ENCODE data around the gene LIN7A. TPM values are rescaled to one million over a fixed set of nuclear protein-coding genes. Genes with fewer than 3 reads are reported as not detected.

LIN7A gene
- total RNA-seq (10 to 100 TPM in 1 of 2 donors, 1 to 10 TPM in 1; 7.0 to 21.7 TPM), polyA plus RNA-seq (1 to 10 TPM; 4.0 to 6.1 TPM)
- long read RNA-seq, donor 1, full-length matches to known transcripts: 10 of 10 reads
- long read RNA-seq, donor 1, partial matches to known transcripts: 0 of 10 reads
- long read RNA-seq, donor 1, other reads (novel, unspliced or antisense): 0 of 10 reads
- long read RNA-seq, donor 2, full-length matches to known transcripts: 5 of 5 reads
- long read RNA-seq, donor 2, partial matches to known transcripts: 0 of 5 reads
- long read RNA-seq, donor 2, other reads (novel, unspliced or antisense): 0 of 5 reads
- long read RNA-seq, donor 3, full-length matches to known transcripts: 7 of 7 reads
- long read RNA-seq, donor 3, partial matches to known transcripts: 0 of 7 reads
- long read RNA-seq, donor 3, other reads (novel, unspliced or antisense): 0 of 7 reads
- long read RNA-seq, donor 4, full-length matches to known transcripts: 2 of 2 reads
- long read RNA-seq, donor 4, partial matches to known transcripts: 0 of 2 reads
- long read RNA-seq, donor 4, other reads (novel, unspliced or antisense): 0 of 2 reads
- long read RNA-seq, donor 5, full-length matches to known transcripts: 5 of 5 reads
- long read RNA-seq, donor 5, partial matches to known transcripts: 0 of 5 reads
- long read RNA-seq, donor 5, other reads (novel, unspliced or antisense): 0 of 5 reads

- no peak for TF ChIP-seq CTCF (IDR thresholded peaks at IDR 0.05; ENCODE audit: control extremely low read depth, extremely low read depth)
- Histone ChIP-seq H3K9ac (ENCODE audit: insufficient read depth in 1 of 2, low read length in 2 of 2) (peak within 1 kb of the TSS; percentile 50), H3K27ac (ENCODE audit: low read depth in 1 of 2, low read length in 1 of 2) (peak within 1 kb of the TSS; percentile 88 to 93), H3K4me1 (ENCODE audit: control insufficient read depth in 5 of 5, insufficient read depth in 5 of 5, low read length in 5 of 5) (peaks cover 0 to 16% (median 0%) of the 10 kb centered on the region in 5 donors), H3K36me3 (ENCODE audit: control insufficient read depth in 4 of 4, insufficient read depth in 4 of 4, low read length in 4 of 4) (no peaks in the 10 kb centered on the region), H3K4me3 (peak within 1 kb of the TSS; percentile 64), H3K27me3 (ENCODE audit: control insufficient read depth in 3 of 3, insufficient read depth in 3 of 3, low read length in 2 of 3) (peaks cover 0 to 27% (median 10%) of the 10 kb centered on the region in 3 donors), H3K9me3 (ENCODE audit: control insufficient read depth in 4 of 4, insufficient read depth in 3 of 4, low read length in 3 of 4) (no peaks in the 10 kb centered on the region)
- peak; percentile 58 to 75 (median 68) for DNase-seq
- 1 to 2% methylated on average over 44 to 47 of the region's 47 CpGs for WGBS, 2 donors
- ATAC-seq (ENCODE audit: insufficient read depth, low FRiP score): peak; percentile 51
These were observed at the start of gene LIN7A for GRCh38 chr12:80937391-80938238. Gene LIN7A, minus strand, starts transcription at chr12:80937934. Its CDS starts 212 bp downstream, at chr12:80937722.

GRCh38 chr12:80986224-80986623, 48.5 kb upstream of the LIN7A start:
- 57 to 84% methylated on average over 1 of the region's 1 CpG for WGBS, 2 donors
- Histone ChIP-seq H3K27ac (ENCODE audit: low read depth in 1 of 2, low read length in 1 of 2) (no peak overlapping the region), H3K9ac (ENCODE audit: insufficient read depth in 1 of 2, low read length in 2 of 2) (no peak overlapping the region), H3K9me3 (ENCODE audit: control insufficient read depth in 4 of 4, insufficient read depth in 3 of 4, low read length in 3 of 4) (no peaks in the 10 kb centered on the region), H3K4me3 (no peak overlapping the region), H3K27me3 (ENCODE audit: control insufficient read depth in 3 of 3, insufficient read depth in 3 of 3, low read length in 2 of 3) (no peaks in the 10 kb centered on the region), H3K36me3 (ENCODE audit: control insufficient read depth in 4 of 4, insufficient read depth in 4 of 4, low read length in 4 of 4) (no peaks in the 10 kb centered on the region), H3K4me1 (ENCODE audit: control insufficient read depth in 5 of 5, insufficient read depth in 5 of 5, low read length in 5 of 5) (no peaks in the 10 kb centered on the region)
- no peak for DNase-seq
- no peak for ATAC-seq (ENCODE audit: insufficient read depth, low FRiP score)
- no peak for TF ChIP-seq CTCF (IDR thresholded peaks at IDR 0.05; ENCODE audit: control extremely low read depth, extremely low read depth)

GRCh38 chr12:80979816-80980215, 42.1 kb upstream of the LIN7A start:
- WGBS, 2 donors: 44 to 64% methylated on average over 6 of the region's 6 CpGs

More at GRCh38 chr12:80979816-80980215, 42.1 kb upstream of the LIN7A start:
- ATAC-seq (ENCODE audit: insufficient read depth, low FRiP score) (no peak), DNase-seq (peak in 1 of 3 donors; percentile 6)
- Histone ChIP-seq H3K4me3 (no peak overlapping the region), H3K9me3 (ENCODE audit: control insufficient read depth in 4 of 4, insufficient read depth in 3 of 4, low read length in 3 of 4) (no peaks in the 10 kb centered on the region), H3K27me3 (ENCODE audit: control insufficient read depth in 3 of 3, insufficient read depth in 3 of 3, low read length in 2 of 3) (no peaks in the 10 kb centered on the region), H3K4me1 (ENCODE audit: control insufficient read depth in 5 of 5, insufficient read depth in 5 of 5, low read length in 5 of 5) (no peaks in the 10 kb centered on the region), H3K9ac (ENCODE audit: insufficient read depth in 1 of 2, low read length in 2 of 2) (no peak overlapping the region), H3K27ac (ENCODE audit: low read depth in 1 of 2, low read length in 1 of 2) (no peak overlapping the region), H3K36me3 (ENCODE audit: control insufficient read depth in 4 of 4, insufficient read depth in 4 of 4, low read length in 4 of 4) (no peaks in the 10 kb centered on the region)
- TF ChIP-seq CTCF (IDR thresholded peaks at IDR 0.05; ENCODE audit: control extremely low read depth, extremely low read depth): no peak

Measured in lung (tissue), 16 donors.